SK-N-SH treated with all-trans-retinoic acid at 6 μM for 48 hours (cell line): ENCODE data around the gene RFNG.

Experiments used
- ATAC-seq: fragments of 200-7000 bp; cut with Tn5 transposase; 3 replicates; pipeline ENCODE4 v1.9.1; 2020; ENCODE audit warnings: mild to moderate bottlenecking, moderate library complexity
- ARNTL ChIP-seq: fragments of 450-650 bp; formaldehyde crosslinking; IDR thresholded peaks from 2 replicates; pipeline ENCODE4 v1.5.0; 2020; ENCODE audit warnings: low read depth, mild to moderate bottlenecking, moderate library complexity, borderline replicate concordance
- BACH2 ChIP-seq: fragments of 250-450 bp; sonication (Bioruptor Pico); IDR thresholded peaks from 2 replicates; pipeline ENCODE4 v1.9.0; 2021; ENCODE audit warnings: mild to moderate bottlenecking, borderline replicate concordance
- CREB5 ChIP-seq: fragments of 250-450 bp; sonication (Bioruptor Pico); IDR thresholded peaks from 2 replicates; pipeline ENCODE4 v1.5.1; 2020; ENCODE audit warnings: low read depth, mild to moderate bottlenecking, moderate library complexity
- CSDC2 ChIP-seq: fragments of 250-450 bp; sonication (Bioruptor Pico); IDR thresholded peaks from 2 replicates; pipeline ENCODE4 v1.5.0; 2020; ENCODE audit warnings: mild to moderate bottlenecking, moderate library complexity
- CSRNP3 ChIP-seq: fragments of 250-450 bp; sonication (Bioruptor Pico); IDR thresholded peaks from 2 replicates; pipeline ENCODE4 v1.5.1; 2021; ENCODE audit warnings: mild to moderate bottlenecking, moderate library complexity
- ESRRG ChIP-seq: fragments of 250-450 bp; sonication (Bioruptor Pico); IDR thresholded peaks from 2 replicates; pipeline ENCODE4 v1.6.1; 2021; ENCODE audit warnings: mild to moderate bottlenecking
- GLIS3 ChIP-seq: fragments of 250-450 bp; sonication (Bioruptor Pico); IDR thresholded peaks from 2 replicates; pipeline ENCODE4 v1.5.0; 2020; ENCODE audit warnings: mild to moderate bottlenecking, moderate library complexity
- ISL1 ChIP-seq: fragments of 250-450 bp; sonication (Bioruptor Pico); IDR thresholded peaks from 2 replicates; pipeline ENCODE4 v2.1.2; 2022; ENCODE audit warnings: mild to moderate bottlenecking, moderate library complexity
- OSR1 ChIP-seq: fragments of 250-450 bp; sonication (Bioruptor Pico); IDR thresholded peaks from 2 replicates; pipeline ENCODE4 v1.8.0; 2022; ENCODE audit warnings: moderate library complexity, mild to moderate bottlenecking, inconsistent platforms
- PATZ1 ChIP-seq: fragments of 250-450 bp; sonication (Bioruptor Pico); IDR thresholded peaks from 2 replicates; pipeline ENCODE4 v1.8.0; 2020; ENCODE audit warnings: mild to moderate bottlenecking, moderate library complexity, borderline replicate concordance
- POU6F1 ChIP-seq: fragments of 250-450 bp; sonication (Bioruptor Pico); IDR thresholded peaks from 2 replicates; pipeline ENCODE4 v1.8.0; 2021; ENCODE audit warnings: low read depth, mild to moderate bottlenecking, moderate library complexity, borderline replicate concordance
- PPARA ChIP-seq: fragments of 250-450 bp; sonication (Bioruptor Pico); IDR thresholded peaks from 2 replicates; pipeline ENCODE4 v1.5.0; 2020; ENCODE audit warnings: mild to moderate bottlenecking, borderline replicate concordance
- RARB ChIP-seq: fragments of 250-450 bp; sonication (Bioruptor Pico); IDR thresholded peaks from 2 replicates; pipeline ENCODE4 v1.8.0; 2021; ENCODE audit warnings: mild to moderate bottlenecking, moderate library complexity
- SNAI2 ChIP-seq: fragments of 250-450 bp; sonication (Bioruptor Pico); IDR thresholded peaks from 2 replicates; pipeline ENCODE4 v1.5.0; 2020; ENCODE audit warnings: mild to moderate bottlenecking, moderate library complexity
- TCF4 ChIP-seq: fragments of 250-450 bp; sonication (Bioruptor Pico); IDR thresholded peaks from 2 replicates; pipeline ENCODE4 v1.8.0; 2021; ENCODE audit warnings: mild to moderate bottlenecking, moderate library complexity, borderline replicate concordance
- TOX ChIP-seq: fragments of 250-450 bp; sonication (Bioruptor Pico); IDR thresholded peaks from 2 replicates; pipeline ENCODE4 v1.8.0; 2021; ENCODE audit warnings: mild to moderate bottlenecking, moderate library complexity, borderline replicate concordance
- TSHZ2 ChIP-seq: fragments of 250-450 bp; sonication (Bioruptor Pico); IDR thresholded peaks from 2 replicates; pipeline ENCODE4 v1.5.0; 2020; ENCODE audit warnings: mild to moderate bottlenecking, moderate library complexity
- ZC3H10 ChIP-seq: fragments of 250-450 bp; sonication (Bioruptor Pico); IDR thresholded peaks from 2 replicates; pipeline ENCODE4 v1.5.1; 2021; ENCODE audit warnings: mild to moderate bottlenecking, moderate library complexity
- ZFP3 ChIP-seq: fragments of 250-450 bp; sonication (Bioruptor Pico); IDR thresholded peaks from 2 replicates; pipeline ENCODE4 v1.5.0; 2020; ENCODE audit warnings: mild to moderate bottlenecking, moderate library complexity
- ZFP30 ChIP-seq: fragments of 450-650 bp; formaldehyde crosslinking; IDR thresholded peaks from 2 replicates; pipeline ENCODE4 v1.5.0; 2022; ENCODE audit warnings: mild to moderate bottlenecking, moderate library complexity
- ZNF565 ChIP-seq: fragments of 450-650 bp; formaldehyde crosslinking; conservative IDR thresholded peaks from 2 replicates; pipeline ENCODE4 v1.5.0; 2020; ENCODE audit warnings: low read depth, mild to moderate bottlenecking, moderate library complexity
- ZNF70 ChIP-seq: fragments of 450-650 bp; formaldehyde crosslinking; IDR thresholded peaks from 2 replicates; pipeline ENCODE4 v1.5.0; 2020; ENCODE audit warnings: mild to moderate bottlenecking, moderate library complexity
- ZNF8 ChIP-seq: fragments of 450-650 bp; formaldehyde crosslinking; IDR thresholded peaks from 2 replicates; pipeline ENCODE4 v1.5.0; 2020; ENCODE audit warnings: mild to moderate bottlenecking, moderate library complexity

Gene RFNG

GRCh38 chr17:82053556-82054263 lies 2.1 kb upstream of the RFNG start:
- no peak for TF ChIP-seq BACH2 (CRISPR knock-in tag)
- ATAC-seq, result no peak

GRCh38 chr17:82053130-82053529 lies 1.5 kb upstream of the RFNG start:
- TF ChIP-seq ZFP3 (CRISPR knock-in tag) (no peak), ZNF8 (CRISPR knock-in tag) (no peak), TCF4 (CRISPR knock-in tag) (no peak), CREB5 (CRISPR knock-in tag) (no peak), POU6F1 (CRISPR knock-in tag) (no peak), SNAI2 (CRISPR knock-in tag) (no peak), GLIS3 (CRISPR knock-in tag) (no peak), RARB (CRISPR knock-in tag) (no peak), PPARA (CRISPR knock-in tag) (no peak), ZNF70 (CRISPR knock-in tag) (no peak), BACH2 (CRISPR knock-in tag) (no peak), ZNF565 (CRISPR knock-in tag) (no peak), CSDC2 (CRISPR knock-in tag) (no peak), ZFP30 (CRISPR knock-in tag) (no peak), TSHZ2 (CRISPR knock-in tag) (no peak), ARNTL (CRISPR knock-in tag) (no peak), OSR1 (CRISPR knock-in tag) (no peak), TOX (CRISPR knock-in tag) (no peak), CSRNP3 (CRISPR knock-in tag) (no peak)

GRCh38 chr17:82052638-82053059 lies 1.0 kb upstream of the RFNG start:
- no peak for TF ChIP-seq ZNF70 (CRISPR knock-in tag)
- TF ChIP-seq CREB5 (CRISPR knock-in tag), result no peak
- TF ChIP-seq ZNF565 (CRISPR knock-in tag), result no peak
- TF ChIP-seq ISL1 (CRISPR knock-in tag), result no peak
- no peak for TF ChIP-seq ZC3H10
- no peak for TF ChIP-seq TCF4 (CRISPR knock-in tag)
- no peak for TF ChIP-seq SNAI2 (CRISPR knock-in tag)
- TF ChIP-seq TOX (CRISPR knock-in tag), result no peak
- TF ChIP-seq ZFP3 (CRISPR knock-in tag), result no peak
- TF ChIP-seq OSR1 (CRISPR knock-in tag), result no peak
- TF ChIP-seq ZNF8 (CRISPR knock-in tag), result no peak
- TF ChIP-seq CSDC2 (CRISPR knock-in tag), result no peak
- TF ChIP-seq ESRRG, result no peak
- TF ChIP-seq ARNTL (CRISPR knock-in tag), result no peak
- TF ChIP-seq CSRNP3 (CRISPR knock-in tag), result no peak
- no peak for TF ChIP-seq PATZ1 (CRISPR knock-in tag)
- peak; percentile 1 for ATAC-seq

More at GRCh38 chr17:82053130-82053529, 1.5 kb upstream of the RFNG start:
- ATAC-seq, result no peak
